ENCODE results near the gene OR52A5.
A peak's percentile ranks its signal among the peaks of the same experiment; 100 is the strongest.
"Not testable (repeated sequence)": the region's sequence is repeated elsewhere in the genome, so short reads cannot be mapped to it uniquely, and the experiment has no call there.

The OR52A5 gene

DNA sequence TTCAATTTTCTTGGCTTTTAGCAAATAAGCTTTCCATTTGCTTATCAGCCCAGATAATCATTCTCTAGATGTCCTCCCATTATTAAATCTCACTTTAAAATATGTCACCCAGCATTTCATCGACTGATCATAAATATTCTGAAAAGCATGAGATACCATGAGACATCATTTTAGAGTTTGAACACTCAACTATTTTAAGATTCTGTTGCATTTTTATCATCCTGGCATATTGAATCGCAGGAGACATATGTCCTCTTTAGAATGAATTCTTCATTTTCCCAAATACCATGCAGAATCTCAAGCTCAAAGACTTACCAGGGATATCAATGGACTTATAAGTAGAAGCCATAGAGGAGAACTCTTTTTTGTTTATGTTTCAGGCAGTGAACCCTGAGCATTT is at the start of gene OR52A5:
Gene OR52A5, minus strand, starts transcription at position 361 of the 400 bp plus-strand sequence. CDS start 5,714 bp downstream, outside the sequence.
- DNase-seq (ENCODE audit: low read depth) = no peak

DNA sequence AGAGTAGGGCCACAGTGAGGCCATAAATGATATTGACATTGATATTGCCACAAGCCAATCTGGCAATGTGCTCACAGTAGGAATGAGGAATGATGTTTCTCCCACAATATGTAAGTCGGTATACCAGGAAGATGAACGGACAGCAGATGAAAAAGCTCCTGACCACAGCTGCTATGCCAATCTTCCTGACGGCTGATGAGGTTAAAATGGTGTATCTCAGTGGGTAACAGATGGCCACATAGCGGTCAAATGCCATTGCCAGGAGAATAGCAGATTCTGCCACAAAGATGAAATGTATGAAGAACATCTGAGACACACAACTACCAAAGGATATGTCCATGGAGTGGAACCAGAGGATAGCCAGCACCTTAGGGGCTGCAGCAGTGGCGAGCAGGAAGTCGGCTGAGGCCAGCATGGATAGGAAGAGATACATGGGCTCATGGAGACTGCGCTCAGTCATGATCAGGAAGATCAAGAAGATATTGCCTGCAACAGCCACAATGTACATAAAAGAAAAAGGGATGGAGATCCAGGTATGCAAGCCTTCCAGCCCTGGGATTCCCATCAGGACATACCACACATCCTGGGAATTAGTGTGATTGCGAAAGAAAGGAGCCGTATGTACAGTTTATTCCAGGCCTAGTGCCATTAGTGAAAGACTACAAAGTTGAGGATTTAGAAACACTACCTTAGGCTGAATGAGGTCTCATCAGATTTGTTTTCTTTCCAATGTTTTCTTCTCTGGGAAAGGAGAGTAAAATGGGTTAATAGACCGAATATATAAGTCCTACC is 40.1 kb upstream of the OR52A5 start:
- DNase-seq (ENCODE audit: low read depth) = no peak

DNA sequence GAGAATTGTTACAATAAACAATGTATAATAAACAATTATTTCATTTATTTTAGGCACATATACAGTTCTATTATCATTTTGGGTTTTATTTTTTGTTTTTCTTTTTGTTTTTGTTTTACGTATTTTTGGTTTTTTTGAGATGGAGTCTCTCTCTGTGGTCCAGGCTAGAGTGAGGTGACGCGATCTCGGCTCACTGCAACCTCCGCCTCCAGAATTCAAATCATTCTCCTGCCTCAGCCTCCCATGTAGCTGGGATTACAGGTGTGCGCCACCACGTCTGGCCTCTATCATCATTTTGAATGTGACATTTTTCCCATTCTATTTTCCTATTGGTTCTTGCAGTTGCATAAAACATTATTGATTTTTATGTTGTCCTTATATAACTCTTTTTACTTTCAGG is 36.8 kb upstream of the OR52A5 start:
- no peak for DNase-seq (ENCODE audit: low read depth)

DNA sequence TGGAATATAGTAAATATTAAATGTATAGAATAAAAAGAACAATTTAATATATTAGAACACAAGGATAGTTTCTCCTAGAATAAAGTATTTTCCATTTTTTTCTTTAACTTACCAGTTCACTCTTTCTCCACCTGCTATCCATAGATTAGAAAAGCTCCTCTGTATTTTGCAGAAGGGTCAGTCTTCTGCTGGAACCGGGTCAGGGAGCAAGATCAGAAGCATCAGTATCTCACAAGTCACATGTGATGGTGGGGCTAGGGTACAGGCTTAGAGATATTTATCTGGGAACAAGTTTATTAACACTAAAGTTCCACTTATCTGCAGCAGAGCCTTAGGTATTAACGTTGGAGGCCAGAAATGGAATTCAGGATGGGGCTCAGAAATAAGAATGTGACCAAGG is 33.7 kb upstream of the OR52A5 start:
- no peak for DNase-seq (ENCODE audit: low read depth)

DNA sequence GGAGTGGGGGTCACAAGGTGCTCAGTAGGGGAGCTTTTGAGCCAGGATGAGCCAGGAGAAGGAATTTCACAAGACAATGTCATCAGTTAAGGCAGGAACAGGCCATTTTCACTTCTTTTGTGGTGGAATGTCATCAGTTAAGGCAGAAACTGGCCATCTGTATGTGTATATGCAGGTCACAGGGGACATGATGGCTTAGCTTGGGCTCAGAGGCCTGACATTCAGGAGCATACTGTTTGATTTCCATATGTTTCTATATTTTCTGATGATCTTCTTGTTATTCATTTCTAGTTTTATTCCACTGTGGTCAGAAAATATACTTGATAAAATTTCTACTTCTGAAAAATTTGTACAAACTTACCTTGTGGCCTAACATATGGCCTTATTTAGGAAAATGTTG is 27.7 kb upstream of the OR52A5 start:
- not testable (repeated sequence) for DNase-seq (ENCODE audit: low read depth)

DNA sequence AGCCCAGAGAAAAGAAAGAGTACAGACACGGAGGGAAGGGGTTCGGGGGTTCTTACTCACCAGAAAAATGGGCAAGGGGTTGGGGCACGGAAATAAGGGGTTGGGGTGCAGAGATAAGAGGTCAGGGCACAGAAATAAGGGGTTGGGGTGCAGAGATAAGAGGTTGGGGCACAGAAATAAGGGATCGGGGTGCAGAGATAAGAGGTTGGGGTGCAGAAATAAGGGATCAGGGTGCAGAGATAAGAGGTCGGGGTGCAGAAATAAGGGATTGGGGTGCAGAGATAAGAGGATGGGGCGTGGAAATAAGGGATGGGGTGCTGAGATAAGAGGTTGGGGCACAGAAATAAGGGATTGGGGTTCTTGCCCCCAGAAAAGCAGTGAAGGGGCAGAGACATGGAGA is 26.7 kb upstream of the OR52A5 start:
- DNase-seq (ENCODE audit: low read depth) = not testable (repeated sequence)

DNA sequence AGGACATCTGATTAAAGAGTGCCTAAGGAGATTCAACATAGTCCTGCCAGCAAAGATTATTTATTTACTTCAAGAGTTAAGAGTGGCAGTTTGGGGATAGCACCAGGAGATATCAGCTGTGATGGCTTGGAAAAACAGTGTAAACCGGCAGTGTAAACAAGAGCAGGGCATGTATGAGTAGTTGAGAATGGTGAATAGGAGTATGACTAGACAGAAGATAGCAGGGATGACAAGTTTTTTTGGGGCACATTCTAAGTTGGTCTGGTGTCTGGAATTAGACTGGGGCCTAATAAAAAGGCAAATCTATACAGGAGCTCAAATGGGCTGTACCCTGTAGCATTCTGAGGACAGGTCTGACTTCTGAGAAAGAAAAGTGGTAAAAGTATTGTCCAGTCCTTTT is 22.9 kb upstream of the OR52A5 start:
- DNase-seq (ENCODE audit: low read depth) = not testable (repeated sequence)

DNA sequence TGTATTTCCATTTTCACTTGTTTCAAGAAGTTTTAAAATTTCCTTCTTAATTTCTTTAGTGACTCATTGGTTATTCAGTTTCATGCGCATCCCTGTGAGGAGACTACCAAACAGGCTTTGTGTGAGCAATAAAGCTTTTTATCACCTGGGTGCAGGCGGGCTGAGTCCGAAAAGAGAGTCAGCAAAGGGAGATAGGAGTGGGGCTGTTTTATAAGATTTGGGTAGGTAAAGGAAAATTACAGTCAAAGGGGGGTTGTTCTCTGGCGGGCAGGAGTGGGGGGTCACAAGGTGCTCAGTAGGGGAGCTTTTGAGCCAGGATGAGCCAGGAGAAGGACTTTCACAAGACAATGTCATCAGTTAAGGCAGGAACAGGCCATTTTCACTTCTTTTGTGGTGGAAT is 22.1 kb upstream of the OR52A5 start:
- DNase-seq (ENCODE audit: low read depth) = not testable (repeated sequence)

DNA sequence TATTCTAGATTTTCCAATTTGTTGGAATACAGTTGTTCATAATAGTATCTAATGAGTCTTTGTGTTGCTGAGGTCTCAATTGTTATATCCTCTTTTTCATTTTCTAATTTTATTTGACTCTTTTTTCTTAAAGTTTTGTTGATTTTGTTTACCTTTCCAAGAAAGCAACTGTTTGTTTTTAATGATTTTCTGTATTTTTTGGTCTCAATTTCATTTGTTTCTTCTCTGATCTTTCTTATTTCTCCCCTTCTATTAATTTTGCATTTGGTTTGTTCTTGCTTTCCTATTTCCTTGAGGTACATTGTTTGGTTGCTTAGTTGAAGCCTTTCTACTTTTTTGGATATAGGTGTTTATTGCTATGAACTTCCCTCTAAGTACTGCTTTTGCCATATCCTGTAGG is 21.6 kb upstream of the OR52A5 start:
- DNase-seq (ENCODE audit: low read depth) = no peak

DNA sequence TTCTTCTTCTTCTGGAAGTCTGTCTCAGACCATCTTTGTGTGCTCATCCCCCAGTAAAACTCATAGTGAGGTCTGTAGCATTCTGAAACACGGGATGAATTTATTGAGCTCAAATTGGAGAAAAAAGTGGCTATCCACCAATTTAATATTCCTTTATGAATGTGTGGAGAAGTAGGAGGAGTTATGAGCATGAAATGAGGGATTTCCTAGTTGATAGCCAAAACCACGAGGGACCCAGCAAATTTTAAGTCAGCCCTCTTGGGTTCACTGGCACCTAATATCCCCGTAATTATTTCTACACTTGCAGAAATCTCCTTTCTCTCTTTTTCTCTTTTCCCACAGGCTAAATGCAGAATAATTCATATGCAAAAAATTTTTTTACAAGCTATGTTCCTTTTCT is 16.5 kb upstream of the OR52A5 start, which contains the start of gene OR52A1:
Gene OR52A1, minus strand, starts transcription at position 101 of the 400 bp plus-strand sequence. CDS start 2,388 bp downstream, outside the sequence.
- no peak for DNase-seq (ENCODE audit: low read depth)

DNA sequence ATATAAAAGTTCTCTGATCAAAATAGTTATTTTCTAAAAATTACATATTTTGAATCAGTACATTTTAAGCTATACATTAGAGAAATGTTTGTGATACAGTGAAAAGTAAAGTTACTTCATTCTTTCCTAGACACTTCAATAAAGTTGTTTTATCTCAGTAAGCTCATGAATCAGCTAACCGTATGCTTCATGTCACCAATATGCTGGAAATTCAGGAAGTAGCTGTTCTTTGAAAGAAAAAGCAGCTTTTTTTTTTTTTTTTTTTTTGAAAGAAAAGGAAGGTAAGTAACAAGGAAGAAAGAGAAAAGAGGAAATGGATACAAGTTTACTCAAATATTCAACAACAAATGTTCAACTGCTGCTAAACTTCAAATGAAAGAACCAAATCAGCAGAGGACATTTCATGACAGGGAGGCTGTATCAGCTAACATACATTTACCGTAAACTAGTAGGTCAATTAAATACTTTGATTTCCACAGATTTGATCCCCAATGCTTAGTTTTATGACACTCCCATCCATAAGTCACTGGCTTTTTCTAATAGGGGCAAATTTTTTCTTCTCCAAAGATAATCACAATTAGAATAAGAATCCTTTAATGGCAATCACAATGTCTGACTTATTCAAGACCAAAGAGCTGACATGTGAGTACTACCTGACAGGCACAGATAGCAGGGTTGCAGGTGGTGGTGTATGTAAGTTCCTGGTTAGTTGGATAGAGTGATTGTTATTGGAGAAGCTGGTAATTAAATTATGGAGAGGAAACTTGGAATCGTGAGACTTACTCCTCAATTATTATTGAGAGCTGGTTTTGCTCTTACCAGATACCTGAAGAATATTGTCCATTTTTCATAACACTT is 15.6 kb upstream of the OR52A5 start:
- no peak for DNase-seq (ENCODE audit: low read depth)

DNA sequence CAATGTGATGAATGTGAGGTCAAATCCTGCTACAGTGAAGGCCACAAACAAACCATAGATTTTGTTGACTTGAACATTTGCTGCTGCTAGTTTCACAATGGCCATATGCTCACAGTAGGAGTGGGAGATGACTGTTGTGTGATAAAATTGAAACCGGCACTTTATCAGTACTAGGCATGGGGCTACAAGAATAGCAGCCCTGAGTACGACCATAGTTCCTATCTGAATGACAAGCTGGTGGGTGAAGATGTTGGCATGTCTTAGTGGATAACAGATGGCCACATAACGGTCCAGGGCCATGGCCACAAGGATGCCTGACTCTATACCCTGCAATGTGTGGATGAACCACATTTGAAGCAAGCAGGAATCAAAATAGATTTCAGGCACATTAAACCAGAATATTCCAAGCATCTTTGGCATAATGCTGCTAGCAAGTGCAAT is 13.6 kb upstream of the OR52A5 start:
- DNase-seq (ENCODE audit: low read depth) = no peak

DNA sequence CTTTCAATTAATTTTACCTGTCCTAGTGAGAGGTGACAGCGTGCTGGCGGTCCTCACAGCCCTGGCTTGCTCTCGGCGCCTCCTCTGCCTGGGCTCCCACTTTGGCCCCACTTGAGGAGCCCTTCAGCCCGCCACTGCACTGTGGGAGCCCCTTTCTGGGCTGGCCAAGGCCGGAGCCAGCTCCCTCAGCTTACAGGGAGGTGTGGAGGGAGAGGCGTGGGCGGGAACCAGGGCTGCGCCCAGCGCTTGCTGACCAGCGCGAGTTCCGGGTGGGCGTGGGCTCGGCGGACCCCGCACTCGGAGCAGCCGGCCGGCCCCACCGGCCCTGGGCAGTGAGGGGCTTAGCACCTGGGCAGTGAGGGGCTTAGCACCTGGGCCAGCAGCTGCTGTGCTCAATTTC is 6.0 kb upstream of the OR52A5 start:
- DNase-seq (ENCODE audit: low read depth) = not testable (repeated sequence)

DNA sequence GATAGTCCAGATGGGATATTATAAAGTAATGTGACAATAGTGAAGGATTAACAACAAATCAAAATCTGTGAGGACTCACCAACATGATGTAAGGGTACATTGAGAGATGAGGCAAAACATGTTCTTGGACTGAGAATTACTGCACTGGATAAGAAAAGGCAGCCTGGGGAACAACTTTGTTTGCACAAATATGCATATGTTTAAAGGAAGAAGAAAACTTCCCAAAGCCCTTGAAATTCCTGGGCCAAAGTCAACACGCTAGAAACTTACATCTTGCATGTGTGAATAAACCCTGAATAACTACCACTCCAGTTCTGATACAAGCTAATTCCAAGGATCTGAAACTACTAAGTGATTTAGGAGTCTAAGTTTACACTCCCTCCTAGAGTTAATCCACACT is 1.1 kb downstream of the OR52A5 start:
- peak; percentile 1 for DNase-seq (ENCODE audit: low read depth)

DNA sequence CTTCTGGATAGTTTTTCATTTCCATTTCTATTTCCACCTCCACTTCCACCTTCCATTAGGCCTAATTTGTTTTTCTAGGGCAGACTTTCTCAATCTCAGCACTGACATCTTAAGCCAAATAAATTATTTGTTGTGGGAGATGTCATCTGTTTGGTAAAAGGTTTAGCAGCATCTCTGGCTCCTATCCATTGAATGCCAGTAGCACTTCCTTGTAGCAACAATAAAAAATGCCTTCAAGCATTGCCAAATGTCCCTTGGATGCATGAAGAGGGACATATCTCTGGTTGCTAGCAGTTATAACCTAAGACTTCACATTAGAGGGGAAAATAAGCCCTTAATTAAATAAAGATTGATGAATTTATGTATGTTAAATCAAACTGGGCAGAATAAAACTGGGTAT is 1.9 kb downstream of the OR52A5 start:
- DNase-seq (ENCODE audit: low read depth) = no peak

DNA sequence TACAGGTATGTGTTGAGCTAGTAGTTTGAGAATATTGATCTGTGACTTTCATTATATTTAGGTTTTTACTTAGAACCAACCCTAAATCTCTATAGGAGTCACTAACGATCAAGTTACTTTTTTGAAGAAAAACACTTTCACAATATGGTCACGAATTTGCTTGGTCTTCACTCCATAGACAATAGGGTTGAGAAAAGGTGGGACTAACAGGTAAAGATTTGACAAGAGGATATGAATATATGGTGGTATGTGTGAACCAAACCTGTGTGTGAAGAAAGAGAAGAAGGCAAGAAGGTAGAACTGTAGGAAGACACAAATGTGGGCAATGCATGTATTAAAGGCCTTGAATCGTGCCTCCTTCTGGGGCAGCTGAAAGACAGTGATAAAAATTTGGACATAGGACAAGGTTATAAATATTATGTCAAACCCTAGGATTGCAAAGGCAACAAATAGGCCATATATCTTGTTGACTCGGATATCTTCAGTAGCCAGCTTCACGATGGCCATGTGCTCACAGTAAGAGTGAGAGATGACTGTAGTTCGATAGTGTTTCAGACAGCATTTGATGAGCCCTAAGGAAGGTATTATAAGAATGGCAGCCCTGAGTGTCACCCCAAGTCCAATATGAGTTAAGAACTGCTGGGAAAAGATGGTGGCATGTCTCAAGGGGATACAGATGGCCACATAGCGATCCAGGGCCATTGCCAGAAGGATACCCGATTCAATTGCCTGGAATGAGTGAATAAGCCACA is 6.4 kb downstream of the OR52A5 start:
- no peak for DNase-seq (ENCODE audit: low read depth)

DNA sequence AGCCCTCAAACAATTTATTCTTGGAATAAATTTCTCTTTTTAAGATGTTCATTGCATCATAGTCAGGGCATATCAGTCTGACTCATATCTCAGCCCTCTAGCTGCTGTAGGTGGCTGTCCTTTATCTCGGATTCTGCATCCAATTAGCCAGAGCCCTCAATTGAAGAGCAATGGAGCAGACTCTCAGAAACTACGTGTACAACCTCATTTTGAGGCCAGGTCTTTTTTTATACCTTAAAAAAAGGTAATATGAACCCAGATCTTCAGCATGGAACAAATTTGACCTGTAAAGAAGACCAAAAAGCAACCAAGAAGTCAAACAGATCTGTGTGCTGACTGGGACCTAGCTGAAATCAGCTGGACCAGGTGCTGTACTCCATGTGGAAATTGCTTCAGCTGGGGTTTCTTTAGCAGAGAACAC is 8.7 kb downstream of the OR52A5 start:
- DNase-seq (ENCODE audit: low read depth) = peak; percentile 52

DNA sequence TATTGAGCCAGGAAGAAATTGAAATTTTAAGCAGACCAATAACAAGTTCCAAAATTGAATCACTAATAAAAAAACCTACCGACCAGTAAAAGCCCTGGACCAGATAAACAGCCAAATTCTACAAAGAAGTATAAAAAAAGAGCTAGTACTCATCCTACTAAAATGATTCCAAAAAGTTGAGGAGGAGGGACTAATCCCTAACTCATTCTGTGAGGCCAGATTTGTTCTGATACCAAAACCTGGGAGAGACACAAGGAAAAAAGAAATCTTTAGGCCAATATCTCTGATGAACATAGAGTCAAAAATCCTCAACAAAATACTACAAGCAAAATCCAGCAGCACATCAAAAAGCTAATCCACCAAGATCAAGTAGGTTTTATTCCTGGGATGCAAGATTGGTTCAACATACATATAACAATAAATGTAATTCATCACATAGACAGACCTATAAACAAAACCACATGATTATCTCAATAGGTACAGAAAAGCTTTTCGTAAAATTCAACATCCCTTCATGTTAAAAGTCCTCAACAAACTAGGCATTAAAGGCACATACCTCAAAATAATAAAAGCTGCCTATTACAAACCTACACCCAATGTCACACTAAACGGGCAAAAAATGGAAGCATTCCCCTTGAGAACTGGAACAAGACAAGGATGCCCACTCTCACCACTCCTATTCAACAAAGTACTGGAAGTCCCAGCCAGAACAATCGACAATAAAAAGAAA is 13.1 kb downstream of the OR52A5 start:
- no peak for DNase-seq (ENCODE audit: low read depth)

DNA sequence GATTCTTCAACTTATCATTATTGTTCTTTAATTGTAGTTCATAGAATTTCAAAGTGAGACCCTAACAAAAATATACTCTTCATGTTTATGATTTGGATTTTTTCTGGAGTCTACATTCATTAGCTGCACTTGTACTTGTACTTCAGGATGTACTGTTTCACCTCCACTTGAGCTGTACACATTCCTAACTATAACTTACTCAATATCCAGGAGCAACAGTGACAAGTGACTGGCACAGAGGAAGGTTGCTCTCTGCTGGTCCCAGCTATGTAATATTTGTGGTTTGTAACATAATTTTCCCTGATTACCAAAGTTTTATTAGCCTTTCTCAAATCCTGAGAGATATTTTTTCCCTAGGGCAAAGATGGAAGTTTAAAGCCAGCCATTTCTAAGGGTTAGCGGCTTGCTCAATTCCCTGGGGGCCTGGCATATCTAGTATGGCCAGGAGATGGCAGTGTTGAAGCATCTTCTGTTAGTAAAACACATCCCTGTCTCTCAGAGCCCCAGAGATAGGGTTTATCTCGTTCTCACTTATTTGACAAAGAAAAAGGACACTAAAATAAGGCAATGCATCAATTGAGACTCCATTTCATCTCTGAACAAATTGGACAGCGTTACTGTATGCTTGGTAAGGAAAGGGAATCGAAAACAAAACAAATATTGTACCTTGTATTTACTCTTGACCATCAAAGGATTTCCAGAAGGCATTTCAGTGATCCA is 14.2 kb downstream of the OR52A5 start:
- DNase-seq (ENCODE audit: low read depth) = peak; percentile 73

DNA sequence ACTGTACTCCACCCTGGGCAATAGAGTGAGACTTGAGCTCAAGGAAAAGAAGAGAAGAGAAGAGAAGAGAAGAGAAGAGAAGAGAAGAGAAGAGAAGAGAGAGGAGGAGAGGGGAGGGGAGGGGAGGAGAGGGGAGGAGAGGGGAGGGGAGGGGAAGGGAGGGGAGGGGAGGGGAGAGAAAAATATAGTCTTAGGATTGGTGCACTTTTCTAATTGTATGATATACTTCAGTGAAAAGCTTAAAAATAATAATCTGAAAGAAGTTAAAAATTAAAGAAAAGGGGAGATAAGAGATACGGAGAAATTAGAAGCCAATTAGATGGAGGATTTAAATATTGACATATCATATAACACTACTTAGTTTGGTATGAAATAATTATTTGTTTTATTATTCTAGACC is 19.3 kb downstream of the OR52A5 start:
- DNase-seq (ENCODE audit: low read depth) = no peak

DNA sequence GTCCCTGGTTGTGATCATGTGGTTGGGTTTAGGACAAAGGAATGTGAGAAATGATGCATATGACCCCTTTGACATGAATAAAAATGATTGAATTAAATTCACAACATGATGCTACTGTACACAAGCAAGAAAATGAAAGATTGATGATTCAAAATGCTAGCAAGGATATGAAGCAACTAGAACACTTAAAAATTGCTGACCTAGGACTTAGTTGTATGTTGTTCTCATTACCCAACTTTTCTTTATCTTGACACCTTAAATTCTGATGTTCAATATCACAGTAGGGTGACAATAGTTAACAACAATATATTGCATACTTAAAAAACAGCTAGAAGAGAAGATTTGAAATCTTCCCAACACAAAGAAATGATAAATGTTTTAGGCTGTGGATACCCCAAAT is 20.6 kb downstream of the OR52A5 start:
- DNase-seq (ENCODE audit: low read depth) = no peak
